PC-3 (cell line): Measurements from ENCODE around the gene NEO1.

ENCODE experiments used
- CTCF ChIP-seq: fragments of 300-600 bp; sonication (generic); conservative IDR thresholded peaks from 2 replicates; pipeline ENCODE4 v1.5.1; 2017; ENCODE audit warnings: antibody characterized with exemption, low read depth, mild to moderate bottlenecking, low read length
- EZH2 ChIP-seq: fragments of 300-600 bp; sonication (generic); IDR thresholded peaks from one replicate; pipeline ENCODE4 v1.6.1; 2017; ENCODE audit warnings: antibody characterized with exemption, mild to moderate bottlenecking, low read length; ENCODE audit not compliant: unreplicated experiment

- TF ChIP-seq CTCF (no peak), EZH2 (no peak)
Measured at GRCh38 chr15:73228128-73228646, 175.9 kb downstream of the NEO1 start.
